CD4-positive, alpha-beta T cell treated with Interleukin-15 for 4 hours (primary cell): ENCODE measurements around the gene RER1.

ENCODE experiments used
- DNase-seq: peaks from one replicate; pipeline ENCODE4 v3.0.0-alpha.2; 2020; ENCODE audit warnings: low spot score

RER1 gene, protein sequence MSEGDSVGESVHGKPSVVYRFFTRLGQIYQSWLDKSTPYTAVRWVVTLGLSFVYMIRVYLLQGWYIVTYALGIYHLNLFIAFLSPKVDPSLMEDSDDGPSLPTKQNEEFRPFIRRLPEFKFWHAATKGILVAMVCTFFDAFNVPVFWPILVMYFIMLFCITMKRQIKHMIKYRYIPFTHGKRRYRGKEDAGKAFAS

DNA sequence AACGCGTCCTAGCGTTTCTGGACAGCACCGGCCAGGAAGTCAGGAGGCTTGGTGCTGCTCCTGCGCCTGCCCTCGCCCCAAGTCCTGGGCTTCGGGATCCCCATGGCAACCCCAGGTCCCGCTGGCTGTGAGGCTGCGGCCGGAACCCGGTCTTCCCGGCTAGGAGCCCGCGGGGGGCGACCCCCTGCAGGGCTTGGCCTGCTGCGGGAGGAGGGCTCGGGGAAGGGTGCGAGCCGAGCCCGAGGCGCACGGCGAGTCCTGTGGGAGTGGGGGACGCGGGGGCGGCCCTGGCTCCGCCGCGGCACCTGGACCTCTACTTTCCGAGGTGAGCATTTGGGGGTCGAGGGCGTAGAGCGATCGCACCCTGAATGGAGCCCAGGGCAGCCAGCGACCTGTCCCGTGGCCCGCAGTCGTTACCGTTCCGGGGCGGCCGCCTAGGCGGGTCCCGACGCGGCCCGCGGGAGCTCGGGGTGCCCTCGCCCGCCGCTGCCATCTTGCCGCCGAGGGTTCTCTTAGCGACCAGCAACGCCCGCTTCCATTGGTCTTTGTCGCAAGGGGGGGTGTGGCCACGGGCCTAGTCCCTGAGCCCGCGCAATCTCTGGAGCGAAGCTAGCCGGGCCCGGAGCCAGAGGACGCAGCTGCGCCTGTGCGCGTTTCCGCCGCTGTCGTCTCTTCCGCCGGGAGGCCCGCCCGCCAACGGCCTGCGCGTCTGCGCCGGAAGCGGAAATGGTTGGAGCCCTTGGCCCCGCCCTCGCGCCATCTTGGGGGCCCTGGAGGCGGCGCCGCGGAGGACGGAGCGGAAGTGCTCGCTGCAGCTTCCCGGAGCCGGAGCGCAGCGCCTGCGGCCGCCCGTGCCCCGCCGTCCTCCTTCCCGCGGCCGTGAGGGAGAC, at the start of gene RER1, which contains the start of gene MORN1:
TSS of gene RER1 (plus strand) at position 801 of the 890 bp plus-strand sequence. CDS start 3,950 bp downstream, outside the sequence.
TSS of gene MORN1 (minus strand) at position 514 of the 890 bp plus-strand sequence. CDS start at position 493, 21 bp downstream.
- peak; percentile 99 for DNase-seq

DNA sequence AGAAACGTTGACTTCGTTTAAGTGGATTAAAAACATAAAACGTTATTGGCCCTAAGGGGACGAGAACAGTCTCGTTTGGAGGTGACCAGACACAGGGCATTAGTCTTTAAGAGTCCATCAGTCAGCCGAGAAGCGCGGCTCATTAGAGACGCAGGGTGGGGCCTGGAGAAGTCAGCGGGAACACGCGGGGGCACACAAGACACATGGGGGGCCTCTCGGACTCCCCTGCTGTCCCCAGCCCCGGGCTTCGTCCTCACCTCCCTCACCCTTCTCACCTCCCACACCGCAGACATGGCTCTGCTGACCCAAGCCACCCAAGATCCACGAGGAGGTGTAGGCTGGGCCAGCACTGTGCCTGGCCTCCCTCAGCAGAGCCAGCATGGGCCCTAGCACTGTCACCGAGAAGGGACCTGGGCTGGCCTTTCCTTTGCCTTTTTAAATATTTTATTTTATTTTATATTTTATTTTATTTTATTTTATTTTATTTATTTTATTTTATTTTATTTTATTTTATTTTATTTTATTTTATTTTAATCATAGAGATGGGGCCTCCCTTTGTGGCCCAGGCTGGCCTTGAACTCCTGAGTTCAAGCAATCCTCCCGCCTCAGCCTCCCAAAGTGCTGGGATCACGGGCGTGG, 49.1 kb upstream of the RER1 start:
- DNase-seq, result no peak

DNA sequence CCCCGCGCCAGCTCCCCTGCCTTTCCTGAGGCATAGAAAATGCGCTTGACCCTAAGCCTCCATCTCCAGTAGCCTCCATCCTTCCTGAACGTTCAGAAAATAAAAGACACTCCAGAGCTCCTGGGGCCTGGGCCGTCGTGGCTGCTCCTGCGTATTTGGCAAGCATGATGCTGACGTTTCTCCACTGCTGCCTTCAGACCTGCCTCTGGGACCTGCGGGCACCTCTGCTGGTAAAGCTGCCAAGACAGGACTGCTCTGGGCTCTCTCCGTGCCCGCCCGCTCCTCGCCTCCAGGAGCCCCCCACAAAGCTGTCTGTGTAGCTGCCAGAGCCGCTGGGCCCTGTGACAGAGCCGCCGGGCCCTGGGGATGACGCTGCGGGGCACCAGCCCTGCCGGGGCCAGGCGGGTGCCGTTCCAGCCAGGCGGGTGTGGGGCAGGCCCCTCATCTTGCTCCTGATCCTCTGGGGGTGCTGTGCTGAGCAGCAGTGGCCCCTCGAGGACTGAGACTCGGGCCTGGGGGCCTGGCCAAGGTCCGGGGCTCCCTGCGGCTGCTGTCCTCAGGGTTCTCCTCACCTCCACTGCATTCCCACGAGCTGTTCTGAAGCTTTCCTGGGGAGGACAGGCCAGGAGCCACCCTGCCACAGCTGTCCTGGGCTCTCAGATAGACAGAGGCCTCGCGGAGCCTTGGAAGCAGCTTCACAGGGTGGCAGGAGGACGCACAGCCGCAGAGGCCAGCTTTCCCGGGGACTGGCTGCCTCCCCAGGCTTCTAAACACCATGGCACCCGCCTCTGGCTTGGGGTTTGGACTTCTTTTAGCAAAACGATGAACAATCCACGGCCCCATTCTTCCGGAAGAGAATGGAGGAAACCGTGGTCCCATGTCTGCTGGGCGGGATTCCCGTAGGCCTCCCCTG, 48.4 kb upstream of the RER1 start:
- DNase-seq, result no peak

DNA sequence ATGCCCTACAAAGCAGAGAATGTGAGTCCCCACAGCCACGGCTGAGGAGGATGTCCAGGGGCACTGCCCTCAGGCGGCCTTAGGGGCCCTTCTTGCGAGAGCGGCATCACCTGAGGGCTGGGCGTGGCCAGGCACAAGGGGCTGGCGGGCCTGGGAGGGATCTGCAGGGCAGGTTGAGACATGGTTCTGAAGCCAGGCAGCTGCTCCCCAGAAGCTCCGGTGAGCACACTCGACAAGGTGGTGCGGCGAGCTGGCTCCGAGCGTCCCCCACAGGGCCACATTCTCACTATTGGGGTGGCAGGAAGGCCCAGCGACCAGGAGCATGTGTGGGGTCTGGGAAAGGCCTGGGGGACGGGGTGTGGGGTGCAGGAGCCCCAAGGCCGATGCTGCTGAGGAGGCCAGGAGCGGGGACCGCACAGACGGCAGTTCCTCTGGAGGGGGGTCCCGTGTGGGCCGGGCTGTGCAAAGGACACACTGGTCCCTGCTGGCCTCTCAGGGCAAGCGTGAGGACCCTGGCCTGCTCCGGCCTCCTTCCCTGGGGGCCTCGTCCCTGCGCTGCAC, 47.4 kb upstream of the RER1 start:
- no peak for DNase-seq

DNA sequence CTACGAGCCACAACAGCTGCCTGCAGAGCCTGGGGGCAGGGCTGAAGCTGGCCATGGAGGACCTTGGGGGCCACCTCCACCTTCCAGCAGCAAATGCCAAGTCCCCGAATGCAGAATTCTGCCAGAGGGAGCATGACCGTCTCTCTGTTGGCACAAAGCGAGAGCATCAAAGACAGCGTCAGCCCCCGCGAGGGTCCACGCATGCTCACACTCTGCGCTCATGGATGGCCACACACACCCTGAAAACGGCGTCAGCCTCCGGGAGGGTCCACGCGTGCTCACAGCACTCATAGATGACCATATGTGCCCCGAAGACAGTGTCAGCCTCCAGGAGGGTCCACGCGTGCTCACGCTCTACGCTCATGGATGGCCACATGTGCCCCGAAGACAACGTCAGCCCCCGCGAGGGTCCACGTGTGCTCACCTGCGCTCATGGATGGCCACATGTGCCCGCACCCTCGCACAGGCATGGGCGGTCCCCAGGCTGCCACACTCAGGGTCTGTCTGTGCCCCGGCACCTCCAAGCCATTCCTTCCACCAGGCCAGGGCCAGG, 46.8 kb upstream of the RER1 start:
- DNase-seq, result no peak

DNA sequence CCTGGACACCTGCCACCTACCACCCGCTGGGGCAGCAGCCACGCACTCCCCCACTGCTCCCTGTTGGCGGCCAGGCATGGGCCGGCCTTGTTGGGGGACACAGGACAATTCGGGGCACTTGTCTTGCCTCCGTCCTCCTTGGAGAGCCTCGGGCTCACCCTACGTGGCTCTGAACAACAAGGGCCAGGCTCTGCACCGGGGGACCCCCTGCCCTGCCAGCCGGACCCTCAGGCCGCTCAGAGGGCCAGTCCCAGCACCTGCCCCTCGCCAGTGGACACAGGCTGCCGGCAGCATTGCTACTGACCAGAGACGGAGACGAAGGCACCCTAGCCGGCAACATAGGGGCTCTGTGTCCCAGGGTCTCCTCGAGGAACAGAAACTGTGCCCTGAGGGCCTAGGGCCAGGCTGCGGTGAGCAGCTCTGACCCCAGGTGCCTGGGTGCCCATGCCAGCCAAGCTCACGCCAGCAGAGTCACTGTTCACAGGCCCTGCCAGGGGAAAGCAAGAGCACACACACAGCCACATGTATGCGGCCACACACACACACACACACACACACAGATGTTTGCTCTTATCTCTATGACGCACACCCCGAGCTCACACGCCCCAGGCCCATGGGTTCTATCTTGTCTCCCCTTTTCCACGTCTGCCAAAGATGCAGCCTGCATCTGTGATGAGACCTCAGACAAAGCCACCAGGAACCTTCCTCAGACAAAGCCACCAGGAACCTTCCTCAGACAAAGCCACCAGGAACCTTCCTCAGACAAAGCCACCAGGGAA, 46.2 kb upstream of the RER1 start:
- DNase-seq, result no peak

DNA sequence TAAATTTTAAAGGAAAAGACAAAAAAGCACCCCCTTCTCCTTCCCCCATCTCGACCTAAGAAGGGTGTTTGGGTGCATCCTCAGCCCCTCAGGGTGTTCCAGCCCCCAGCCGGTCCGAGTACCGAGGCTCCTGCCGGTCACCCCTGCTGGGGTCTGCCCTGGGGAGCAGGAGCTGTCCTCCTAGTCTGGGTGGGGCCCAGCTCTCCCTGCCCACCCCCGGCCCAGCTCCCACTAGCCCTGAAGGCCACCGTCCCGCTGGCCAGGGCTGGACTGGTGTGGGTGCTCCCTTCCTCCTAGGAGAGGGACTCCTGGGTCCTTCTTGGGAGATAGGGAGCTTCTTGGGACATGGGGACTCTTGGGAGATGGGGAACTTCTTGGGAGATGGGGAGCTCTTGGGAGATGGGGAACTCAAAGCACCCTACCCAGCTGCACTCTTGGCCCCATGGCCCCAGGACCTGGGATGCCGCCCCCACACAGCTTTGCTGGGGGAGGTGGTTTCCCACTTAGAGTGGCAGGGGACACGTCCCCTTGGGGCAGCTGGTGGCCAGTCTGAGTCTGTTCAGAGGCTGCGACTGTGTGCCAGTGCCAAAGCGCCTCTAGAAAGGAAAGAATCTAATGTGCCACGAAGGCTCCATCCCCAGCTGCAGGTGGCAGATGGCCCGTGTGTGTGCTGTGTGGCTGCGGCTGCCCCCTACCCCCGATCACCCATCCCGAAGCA, 44.8 kb upstream of the RER1 start:
- DNase-seq, result no peak

DNA sequence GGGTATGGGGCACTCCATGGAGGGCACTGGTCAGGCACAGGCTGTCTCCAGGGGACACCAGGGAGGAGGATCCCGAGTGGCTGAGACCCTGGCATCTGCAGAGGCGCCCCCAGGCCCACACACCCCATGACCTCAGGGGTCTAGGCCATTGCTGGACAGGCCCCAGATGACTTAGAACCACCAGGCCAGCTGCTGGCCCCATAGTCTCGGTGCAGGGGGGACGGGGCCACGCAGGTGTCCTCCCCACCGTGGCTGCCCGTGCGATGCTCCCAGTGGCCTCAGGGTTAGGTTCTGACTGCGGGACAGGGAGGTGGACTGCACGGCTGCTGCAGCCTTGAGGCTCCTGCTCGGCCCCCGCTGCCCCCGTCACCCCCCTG, 44.2 kb upstream of the RER1 start:
- DNase-seq, result no peak

DNA sequence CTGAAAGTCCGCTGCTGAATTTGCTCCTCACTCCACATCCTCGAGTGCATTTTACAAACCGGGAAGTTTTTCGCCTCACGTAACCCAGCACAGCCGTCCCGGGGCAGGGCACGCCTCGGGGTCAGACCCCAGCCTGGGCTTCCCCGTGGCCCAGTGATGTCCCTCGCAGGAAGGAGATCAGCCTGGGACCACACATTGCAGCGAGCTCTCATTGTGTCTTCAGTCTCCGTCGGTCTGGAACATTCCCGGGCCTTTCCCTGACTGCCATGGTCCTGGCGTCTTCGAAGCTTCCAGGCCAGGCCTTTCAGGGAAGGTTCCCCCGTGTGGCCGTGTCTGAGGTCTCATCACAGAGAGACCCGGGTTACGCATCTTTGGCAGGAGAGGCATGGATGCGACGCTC, 43.7 kb upstream of the RER1 start:
- no peak for DNase-seq

DNA sequence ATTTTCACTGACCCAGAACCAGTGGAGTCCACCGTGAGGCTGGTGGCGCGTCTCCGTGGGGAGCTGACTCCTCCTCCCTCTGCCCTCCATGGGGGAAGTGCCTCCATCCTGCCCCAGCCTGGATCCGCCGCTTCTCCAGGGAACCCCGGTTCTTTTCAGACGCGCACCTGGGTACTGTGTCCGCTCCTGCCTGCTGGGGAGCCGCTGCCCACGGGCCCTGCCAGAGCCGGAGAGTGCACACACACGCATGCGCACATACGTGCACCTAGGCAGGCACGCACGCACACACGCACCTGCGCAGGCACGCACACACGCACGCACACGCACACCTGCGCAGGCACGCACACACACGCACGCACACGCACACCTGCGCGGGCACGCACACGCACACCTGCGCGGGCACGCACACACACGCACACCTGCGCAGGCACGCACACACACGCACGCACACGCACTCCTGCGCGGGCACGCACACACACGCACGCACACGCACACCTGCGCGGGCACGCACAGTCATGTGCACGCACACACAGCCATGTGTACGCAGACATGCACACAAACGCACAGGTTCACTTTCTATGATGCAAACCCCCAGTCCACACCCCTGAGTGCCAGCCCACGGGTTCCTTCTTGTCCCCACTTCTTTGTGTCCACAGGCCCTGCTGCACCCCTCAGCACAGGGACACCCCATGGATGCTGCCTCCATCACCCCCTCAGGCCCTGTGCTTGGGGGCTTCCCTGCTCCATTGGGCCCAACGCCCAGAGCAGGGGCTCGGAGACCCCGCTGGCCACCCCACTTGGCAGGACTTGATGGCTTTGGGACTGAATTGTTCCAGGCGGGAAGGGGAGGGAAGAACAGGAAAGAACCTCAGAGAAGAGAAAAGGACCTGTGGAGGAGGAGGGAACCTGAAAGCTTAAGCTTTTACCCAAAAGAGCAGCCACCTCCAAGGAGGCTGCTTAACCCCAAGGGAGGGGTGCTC, 43.0 kb upstream of the RER1 start:
- DNase-seq, result no peak

DNA sequence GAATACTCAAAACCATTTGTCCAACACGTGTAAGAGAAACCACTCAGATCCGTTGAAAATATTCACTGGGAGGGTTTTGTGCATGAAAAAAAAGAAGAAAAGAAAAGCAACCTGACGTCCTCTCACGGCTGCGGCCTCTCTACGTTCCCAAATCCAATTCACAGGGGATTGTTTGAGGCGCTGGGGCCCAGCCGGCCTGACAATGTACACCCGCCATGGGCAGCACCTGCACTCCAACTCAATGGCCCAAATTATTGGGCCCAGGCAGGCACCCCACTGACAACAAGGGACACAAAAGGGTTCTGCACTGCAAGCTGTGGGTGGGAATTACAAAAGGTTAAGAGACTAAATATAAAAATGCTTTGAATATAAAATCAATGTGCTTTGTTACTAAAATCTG, 41.8 kb upstream of the RER1 start:
- DNase-seq, result no peak

DNA sequence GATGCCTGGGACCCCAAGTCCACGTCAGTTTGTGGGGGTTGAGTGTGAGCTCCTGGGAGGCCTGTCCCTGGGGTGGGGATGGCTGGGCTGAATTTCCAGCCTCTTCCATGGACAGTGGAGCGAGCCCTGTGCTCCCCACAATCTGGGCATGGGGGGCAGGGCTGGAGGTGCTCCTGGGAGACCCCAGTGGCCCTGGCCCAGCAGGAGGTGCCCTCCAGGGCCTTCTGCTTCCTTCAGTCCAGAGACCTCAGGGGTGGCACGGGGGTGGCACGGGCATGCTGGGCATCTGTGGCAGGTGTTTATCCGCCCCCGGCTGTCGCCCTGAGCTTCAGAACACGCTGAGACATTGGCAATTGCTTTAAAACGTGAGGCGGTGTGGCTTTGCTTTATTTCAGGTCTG, 41.1 kb upstream of the RER1 start:
- DNase-seq, result no peak

DNA sequence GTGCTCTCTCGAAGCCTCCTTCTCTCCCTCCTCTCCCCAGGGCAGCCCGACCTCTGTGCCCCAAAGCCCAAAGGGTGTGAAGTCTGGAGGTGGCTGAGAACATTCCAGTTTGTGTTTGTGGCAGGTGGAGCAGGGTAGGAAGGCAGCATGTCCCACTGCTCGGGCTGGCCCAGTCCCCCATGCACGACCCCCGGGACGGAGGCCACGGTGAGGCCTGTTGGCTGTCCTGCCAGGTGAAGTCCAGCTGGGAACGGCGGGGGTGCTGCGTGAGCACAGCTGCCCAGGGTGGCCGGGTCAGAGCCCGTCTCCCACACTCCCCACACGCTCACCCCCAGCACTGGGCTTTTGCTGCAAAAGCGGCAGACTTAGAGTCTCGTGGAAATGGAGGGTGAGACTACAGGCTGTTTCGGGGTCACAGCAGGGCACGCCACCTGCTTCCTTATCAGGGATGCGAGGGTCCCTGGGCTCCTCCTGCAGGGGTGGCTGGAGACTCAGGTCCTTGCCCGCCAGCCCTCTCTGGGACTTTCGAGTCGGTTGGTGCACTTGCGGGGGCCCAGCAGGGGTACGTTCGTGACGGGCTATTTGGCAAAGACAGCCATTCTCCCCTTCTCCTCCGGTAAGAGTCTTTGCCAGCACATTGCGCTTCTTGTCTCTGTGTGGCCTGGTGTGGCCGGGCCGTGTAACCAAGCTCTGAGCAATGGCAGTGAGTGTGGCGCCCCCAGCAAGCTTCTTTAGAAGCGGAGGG, 40.6 kb upstream of the RER1 start:
- DNase-seq, result no peak

DNA sequence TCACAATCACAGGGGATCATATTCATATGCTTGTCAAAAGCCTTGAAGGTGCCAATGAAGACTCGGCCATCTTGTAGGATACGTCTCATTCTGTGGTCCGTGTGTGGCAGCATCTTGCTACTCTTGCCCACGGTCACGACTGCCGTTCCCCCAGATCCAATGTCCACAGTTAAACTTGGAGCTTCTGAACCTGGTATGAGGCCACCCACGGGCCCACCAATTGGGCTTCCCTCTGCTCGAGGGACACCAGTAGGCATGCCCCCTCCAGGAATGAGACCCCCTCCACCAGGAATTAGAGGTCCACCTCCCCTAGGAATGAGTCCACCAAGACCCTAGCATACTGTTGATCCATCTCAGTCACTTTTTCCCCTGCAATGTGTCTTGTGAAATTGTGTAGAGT, 39.9 kb upstream of the RER1 start:
- no peak for DNase-seq

DNA sequence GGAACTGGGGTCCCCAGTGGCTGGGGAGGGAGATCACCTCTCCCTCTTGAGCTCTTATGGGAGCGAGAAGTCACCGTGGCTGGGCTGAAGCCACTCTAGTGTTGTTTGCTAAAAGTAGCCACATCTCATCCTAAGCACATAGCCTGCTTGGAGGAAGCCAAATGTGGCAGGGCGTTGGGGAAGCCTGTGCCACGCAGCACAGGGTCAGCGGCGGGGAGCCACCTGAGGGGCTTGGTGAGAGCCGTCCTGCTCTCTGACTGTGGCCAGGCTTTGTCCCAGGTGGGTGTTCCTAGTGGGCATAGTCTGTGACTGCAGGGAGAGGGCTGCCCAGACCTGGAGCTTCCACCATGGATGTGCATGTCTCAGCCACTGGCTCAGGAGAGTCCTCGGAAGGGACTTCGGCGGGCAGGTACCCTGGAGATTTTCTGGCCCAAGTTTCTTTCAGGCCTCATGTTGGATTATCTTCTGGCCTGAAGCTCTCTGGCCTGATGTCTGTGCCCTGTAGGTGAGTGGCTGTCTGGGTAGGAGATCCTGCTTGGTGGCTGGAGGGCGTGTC, 39.2 kb upstream of the RER1 start:
- no peak for DNase-seq

DNA sequence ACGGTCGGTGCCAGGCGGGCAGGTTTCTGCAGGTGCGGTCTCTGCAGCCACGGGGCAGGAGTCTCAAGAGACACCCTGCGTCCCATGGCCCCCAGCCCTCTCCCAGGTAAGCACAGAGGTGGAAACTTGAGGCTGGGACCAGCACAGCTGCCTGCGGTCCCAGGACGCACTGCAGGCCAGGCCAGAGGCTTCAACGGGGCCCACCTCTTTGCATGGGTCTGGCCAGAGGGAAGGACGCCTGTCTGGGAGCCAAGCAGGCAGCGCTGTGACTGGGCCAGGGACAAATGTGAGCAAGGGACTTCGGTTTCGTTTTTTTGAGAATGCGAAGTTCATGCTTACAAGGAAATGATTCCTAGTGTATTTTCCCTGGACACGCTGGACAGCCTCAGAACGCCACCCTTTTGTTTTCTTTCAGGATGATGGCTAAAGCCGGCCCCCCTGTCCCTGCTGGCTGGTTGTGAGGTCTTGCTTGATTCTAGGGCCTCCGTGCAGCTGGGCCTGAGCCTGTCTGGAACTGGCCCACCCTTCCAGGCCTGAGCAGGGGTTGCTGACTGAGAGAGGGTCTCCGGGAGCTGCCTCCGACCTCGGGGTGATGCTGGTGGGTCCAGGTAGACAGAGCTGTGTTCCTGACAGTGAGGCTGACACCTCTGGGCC, 38.6 kb upstream of the RER1 start:
- DNase-seq, result no peak
